Uterus (tissue), 4 donors: ENCODE results near the gene MAPK8IP3. TPM values are rescaled to one million over a fixed set of nuclear protein-coding genes. Genes with fewer than 3 reads are reported as not detected.

Source experiments
- DNase-seq, 2 donors: peaks; one replicate each; pipeline ENCODE4 v3.0.0-alpha.2; 2019 to 2020
- H3K27ac ChIP-seq, 2 donors: fragments of 200-600 bp; sonication (generic); 1 replicate in 1 of 2; 2 replicates in 1 of 2; pipeline ENCODE4 v1.5.1; 2016 to 2018
- H3K27me3 ChIP-seq, 2 donors: fragments of 200-600 bp; sonication (generic); one replicate each; pipeline ENCODE4 v1.5.1; 2018 to 2019; ENCODE audit warnings: control low read depth in 1 of 2
- H3K36me3 ChIP-seq, 2 donors: fragments of 200-600 bp; sonication (generic); one replicate each; pipeline ENCODE4 v1.5.1; 2019; ENCODE audit warnings: control low read depth in 1 of 2
- H3K4me1 ChIP-seq, 2 donors: fragments of 200-600 bp; sonication (generic); one replicate each; pipeline ENCODE4 v1.5.1; 2018 to 2019; ENCODE audit warnings: control low read depth in 1 of 2
- H3K4me3 ChIP-seq, 2 donors: fragments of 200-600 bp; sonication (generic); 1 replicate in 1 of 2; 2 replicates in 1 of 2; pipeline ENCODE4 v1.5.1; 2018 to 2019; ENCODE audit warnings: mild to moderate bottlenecking in 1 of 2
- H3K9me3 ChIP-seq, 2 donors: fragments of 200-600 bp; sonication (generic); one replicate each; pipeline ENCODE4 v1.5.1; 2019; ENCODE audit warnings: control low read depth in 1 of 2
- CTCF ChIP-seq, 4 experiments: fragments of 200-600 bp in 2 of 4; fragments of 450-650 bp in 2 of 4; sonication (generic) in 2 of 4; IDR thresholded peaks; one replicate each; pipeline ENCODE4 v1.5.1; 2016 to 2019; ENCODE audit warnings: antibody characterized with exemption in 4 of 4, mild to moderate bottlenecking in 2 of 4, moderate library complexity in 1 of 4
- POLR2A ChIP-seq, 2 donors: fragments of 450-650 bp; IDR thresholded peaks; one replicate each; pipeline ENCODE4 v1.6.1; 2016; ENCODE audit warnings: antibody characterized with exemption in 2 of 2, mild to moderate bottlenecking in 1 of 2, moderate library complexity in 1 of 2
- intact Hi-C: fragments of 100-400 bp; cut with DNase I; formaldehyde crosslinking; loops from one replicate; pipeline ENCODE4 v1.15.1; 2023; ENCODE audit warnings: low total_unique reads
- total RNA-seq, 4 donors: library from RNA; depleted of rRNA in 3 of 4; stranded (reverse); fragments of >200 nt in 3 of 4; gene quantifications; one replicate each; pipeline versions ENCODE4 v1.1.0 to v1.2.4, GENCODE V29; 2014 to 2023
- donor health status: DM: yes; HTN: yes; CAD: no.

The MAPK8IP3 gene
- total RNA-seq, 4 donors from 2014 or later: 17.4 to 113 (median 77.8) TPM

GRCh38 chr16:1781254-1781653 is 75.3 kb downstream of the MAPK8IP3 start:
- peak overlapping the region; percentile 80 to 87 for H3K27ac ChIP-seq
- peaks cover 0 to 7% of the 10 kb centered on the region in 2 donors for H3K4me1 ChIP-seq
- TF ChIP-seq POLR2A (IDR thresholded peaks at IDR 0.05): no peak
- TF ChIP-seq CTCF (IDR thresholded peaks at IDR 0.05): no peak
- no peaks in the 10 kb centered on the region for H3K27me3 ChIP-seq
- H3K4me3 ChIP-seq: peak overlapping the region; percentile 47 to 98
- intact Hi-C loops: no loop called here
- H3K9me3 ChIP-seq: no peaks in the 10 kb centered on the region
- no peaks in the 10 kb centered on the region for H3K36me3 ChIP-seq
- peak in 1 of 2 donors; percentile 21 for DNase-seq

GRCh38 chr16:1781758-1782407 is 75.9 kb downstream of the MAPK8IP3 start:
- TF ChIP-seq CTCF (IDR thresholded peaks at IDR 0.05): no peak
- no peak for TF ChIP-seq POLR2A (IDR thresholded peaks at IDR 0.05)
- no peaks in the 10 kb centered on the region for H3K9me3 ChIP-seq
- H3K36me3 ChIP-seq: no peaks in the 10 kb centered on the region
- peak overlapping the region; percentile 80 to 87 for H3K27ac ChIP-seq
- peak in 1 of 2 donors; percentile 33 for DNase-seq
- no peaks in the 10 kb centered on the region for H3K27me3 ChIP-seq
- peak overlapping the region; percentile 47 to 98 for H3K4me3 ChIP-seq
- H3K4me1 ChIP-seq: peaks cover 0 to 7% of the 10 kb centered on the region in 2 donors
- intact Hi-C loops: no loop called here

GRCh38 chr16:1782408-1783264 is 76.6 kb downstream of the MAPK8IP3 start, which contains the start of the genes NUBP2 and SPSB3:
NUBP2 (plus strand) TSS chr16:1782960; CDS start chr16:1783021, 61 bp downstream.
SPSB3 (minus strand) TSS chr16:1782571; CDS start chr16:1781483, 1,088 bp downstream.
- TF ChIP-seq CTCF (IDR thresholded peaks at IDR 0.05) (peak in 1 of 4 experiments; percentile 3), POLR2A (IDR thresholded peaks at IDR 0.05) (peak; percentile 62 to 80)
- Histone ChIP-seq H3K9me3 (no peaks in the 10 kb centered on the region), H3K36me3 (no peaks in the 10 kb centered on the region), H3K4me1 (peaks cover 0 to 7% of the 10 kb centered on the region in 2 donors), H3K27ac (peak within 1 kb of the TSS; percentile 80 to 87), H3K4me3 (peak within 1 kb of the TSS; percentile 67 to 98), H3K27me3 (no peaks in the 10 kb centered on the region)
- intact Hi-C loops: no loop called here
- DNase-seq: peak; percentile 99 to 100

DNA sequence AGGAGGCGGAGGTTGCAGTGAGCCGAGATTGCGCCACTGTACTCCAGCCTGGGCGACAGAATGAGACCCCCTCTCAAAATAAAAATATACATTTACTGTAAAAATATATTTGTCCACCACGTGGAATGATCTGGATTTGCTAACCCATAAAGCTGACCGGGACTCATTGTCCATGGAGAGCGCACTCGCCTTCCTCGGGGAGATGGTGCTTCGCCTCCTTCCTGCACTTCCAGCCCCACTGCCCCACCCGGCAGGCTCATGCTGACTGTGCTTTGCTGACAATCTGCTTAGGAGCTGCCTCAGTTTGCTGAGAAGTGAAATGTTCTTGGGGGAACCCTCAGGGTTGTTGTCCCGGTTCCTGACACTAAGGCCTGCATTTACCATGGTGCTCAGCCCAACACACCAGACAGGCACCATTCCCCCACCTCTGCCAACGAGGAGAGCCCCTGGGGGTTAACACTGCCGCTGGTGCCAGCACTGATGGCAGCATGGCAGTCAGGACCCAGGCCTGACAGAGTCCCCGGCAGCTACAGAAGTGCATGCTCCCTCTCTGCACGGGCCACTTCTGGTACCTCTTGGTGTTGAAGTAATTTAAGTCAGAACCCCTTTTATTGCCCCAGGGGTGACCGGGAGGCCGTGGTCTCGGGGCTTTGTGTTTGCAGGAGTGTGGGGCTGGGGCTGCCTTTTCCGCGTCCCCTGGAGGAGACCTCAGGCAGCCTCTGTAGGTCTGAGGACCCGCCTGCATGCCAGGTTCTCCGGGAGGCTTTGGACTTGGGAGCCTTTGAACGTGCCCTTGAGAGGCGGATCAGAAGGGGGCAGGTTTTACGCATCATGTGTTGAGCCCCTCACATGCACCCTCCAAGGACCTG is 79.2 kb downstream of the MAPK8IP3 start:
- Histone ChIP-seq H3K27ac (no peak overlapping the region), H3K27me3 (no peaks in the 10 kb centered on the region), H3K36me3 (no peaks in the 10 kb centered on the region), H3K4me1 (peaks cover 0 to 7% of the 10 kb centered on the region in 2 donors), H3K9me3 (no peaks in the 10 kb centered on the region), H3K4me3 (no peak overlapping the region)
- TF ChIP-seq POLR2A (IDR thresholded peaks at IDR 0.05) (no peak), CTCF (IDR thresholded peaks at IDR 0.05) (no peak)
- intact Hi-C loops: no loop called here
- DNase-seq: peak in 1 of 2 donors; percentile 13
